HL-60/S4 treated with retinoic acid at 250 ng/mL for 4 days and 3 days (cell line): ENCODE results near the gene KDELR1.
"Not testable (repeated sequence)": the region's sequence is repeated elsewhere in the genome, so short reads cannot be mapped to it uniquely, and the experiment has no call there.

ENCODE experiments used
- in situ Hi-C: fragments of 300-500 bp; cut with MboI; formaldehyde crosslinking; loops from 2 replicates; pipeline ENCODE4 v1.7.0; 2022; ENCODE audit warnings: low sequenced_read_pairs

The KDELR1 gene

GRCh38 chr19:48397263-48398101 is 6.1 kb upstream of the KDELR1 start:
- in situ Hi-C loops: no loop called here

- in situ Hi-C loops: no loop called here
Measured at GRCh38 chr19:48396824-48397176, 5.4 kb upstream of the KDELR1 start.

- in situ Hi-C loops: no loop called here
Measured at GRCh38 chr19:48396016-48396823, 4.9 kb upstream of the KDELR1 start.

- in situ Hi-C loops: no loop called here
Measured at GRCh38 chr19:48395499-48395898, 4.1 kb upstream of the KDELR1 start.

GRCh38 chr19:48395170-48395455 is 3.8 kb upstream of the KDELR1 start:
- in situ Hi-C loops: no loop called here

GRCh38 chr19:48394331-48395169 is 3.2 kb upstream of the KDELR1 start:
- in situ Hi-C loops: no loop called here

GRCh38 chr19:48393559-48394330 is 2.4 kb upstream of the KDELR1 start, which contains the start of gene GRIN2D:
Gene GRIN2D, plus strand, starts transcription at chr19:48393668. Its CDS starts 4,725 bp downstream, at chr19:48398393.
- in situ Hi-C loops: no loop called here

- in situ Hi-C loops: no loop called here
Measured at GRCh38 chr19:48392860-48393558, 1.7 kb upstream of the KDELR1 start.

GRCh38 chr19:48392006-48392344 is 624 bp upstream of the KDELR1 start:
- in situ Hi-C loops: not testable (repeated sequence)

- in situ Hi-C loops: no loop called here
Measured at GRCh38 chr19:48390188-48391099, 907 bp downstream of the KDELR1 start.

GRCh38 chr19:48386981-48387380 is 4.4 kb downstream of the KDELR1 start:
- in situ Hi-C loops: no loop called here

GRCh38 chr19:48385461-48386087 is 5.8 kb downstream of the KDELR1 start:
- in situ Hi-C loops: no loop called here

- in situ Hi-C loops: no loop called here
Measured at GRCh38 chr19:48382286-48382685, 9.1 kb downstream of the KDELR1 start.

- in situ Hi-C loops: no loop called here
Measured at GRCh38 chr19:48381178-48381950, 10.0 kb downstream of the KDELR1 start.

GRCh38 chr19:48379058-48379457 is 12.3 kb downstream of the KDELR1 start:
- in situ Hi-C loops: no loop called here

- in situ Hi-C loops: no loop called here
Measured at GRCh38 chr19:48378194-48378570, 13.2 kb downstream of the KDELR1 start.

- in situ Hi-C loops: no loop called here
Measured at GRCh38 chr19:48373567-48373966, 17.8 kb downstream of the KDELR1 start.

GRCh38 chr19:48372904-48373303 is 18.4 kb downstream of the KDELR1 start:
- in situ Hi-C loops: no loop called here
